Heart right ventricle (tissue), 16 donors: ENCODE data around the gene MAPK7. TPM values are rescaled to one million over a fixed set of nuclear protein-coding genes. Genes with fewer than 3 reads are reported as not detected.

Experiments used
- ATAC-seq, 8 donors: fragments of 200-7000 bp; cut with Tn5 transposase; one replicate each; pipeline ENCODE4 v1.9.1; 2020; ENCODE audit warnings: mild to moderate bottlenecking in 8 of 8, moderate library complexity in 8 of 8, moderate number of reproducible peaks in 1 of 8
- DNase-seq, 2 donors: peaks; one replicate each; pipeline ENCODE4 v3.0.0-alpha.2; 2020
- H3K27ac ChIP-seq, 10 donors: fragments of 200-600 bp; sonication (generic) in 2 of 10; one replicate each; pipeline versions ENCODE4 v1.5.0 to v1.8.0; 2020 to 2022; ENCODE audit warnings: mild to moderate bottlenecking in 3 of 10
- H3K27me3 ChIP-seq, 7 donors: fragments of 200-600 bp; one replicate each; pipeline ENCODE4 v1.8.0; 2021 to 2022; ENCODE audit warnings: mild to moderate bottlenecking in 2 of 7
- H3K36me3 ChIP-seq, 9 donors: fragments of 200-600 bp; sonication (generic) in 1 of 9; one replicate each; pipeline versions ENCODE4 v1.5.0 to v1.8.0; 2020 to 2022; ENCODE audit warnings: mild to moderate bottlenecking in 2 of 9
- H3K4me1 ChIP-seq, 9 donors: fragments of 200-600 bp; sonication (generic) in 1 of 9; one replicate each; pipeline versions ENCODE4 v1.5.0 to v1.8.0; 2020 to 2022; ENCODE audit warnings: mild to moderate bottlenecking in 4 of 9
- H3K4me3 ChIP-seq, 10 donors: fragments of 200-600 bp; sonication (generic) in 2 of 10; one replicate each; pipeline versions ENCODE4 v1.5.0 to v1.8.0; 2020 to 2022; ENCODE audit warnings: mild to moderate bottlenecking in 7 of 10, moderate library complexity in 2 of 10
- H3K9me3 ChIP-seq, 11 donors: fragments of 200-600 bp in 10 of 11; sonication (generic) in 2 of 11; one replicate each; pipeline versions ENCODE4 v1.5.0 to v1.8.0; 2013 to 2022; ENCODE audit warnings: mild to moderate bottlenecking in 2 of 11, control low read depth in 1 of 11, moderate library complexity in 1 of 11
- WGBS, 2 donors: extraction: QIAGEN DNeasy Blood & Tissue Kit; methylation state at CpG; one replicate each; pipeline ENCODE4 v1.1.7; 2013; ENCODE audit warnings: inconsistent platforms in 1 of 2; 5-methylcytosine and 5-hydroxymethylcytosine counted together
- intact Hi-C, 10 donors: fragments of 100-400 bp; cut with DNase I; formaldehyde crosslinking; loops; one replicate each; pipeline versions ENCODE4 v1.11.1 to v1.14.2; 2022
- polyA plus RNA-seq, 2 donors: library from polyadenylated mRNA; stranded (reverse); fragments of 200-250 nt; gene quantifications; one replicate each; pipeline ENCODE4 v1.2.3, GENCODE V29; 2013
- total RNA-seq, 10 donors: library from RNA; stranded (reverse); fragmentation: NEBNext Ultra II Directional in 3 of 10; extraction: Animal tissue kit (Norgen Biotek cat#: 25700) in 3 of 10; gene quantifications; one replicate each; pipeline versions ENCODE4 v1.2.1 to v1.2.4, GENCODE V29; 2021 to 2023
- TF ChIP-seq, protein P1 (sequence below), 9 donors: fragments of 200-600 bp; sonication (generic) in 2 of 9; IDR thresholded peaks; one replicate each; pipeline versions ENCODE4 v1.5.0 to v1.8.0; 2021 to 2022; ENCODE audit warnings: antibody characterized with exemption in 9 of 9, mild to moderate bottlenecking in 5 of 9, moderate library complexity in 1 of 9
- donor health status: Arrhythmogenic right ventricular cardiomyopathy.
- donor health status: ischemic (EF 13 %, LVEDD 7.1; RV severe dilation, severe dysfunction).
- donor health status: healthy with polysubstance abuse.
- donor health status: DM: no; HTN: yes; CAD: no.
- donor health status: DM: no; HTN: no; CAD: no.
- donor health status: ischemic (EF 25% LVEDD 6.9; RV normal size, moderate dysfunction).
- donor health status: ischemic (EF 25% LVEDD 5.7; RV mildly dilated, moderate dysfunction).
- donor health status: healthy.
- donor health status: DM: yes; HTN: yes; CAD: no.
- donor health status: Ischemic cardiomyopathy.
- donor health status: ischemic (EF 35%, LVEDD 5.7; RV mildly dilated, moderate dysfunction).
- donor health status: nonischemic (EF 11% LVEDD 7.7; RV severe dilation, severe dysfunction).
- donor health status: DM: yes; HTN: yes; CAD: no.
- donor health status: PGD.
- donor health status: ischemic (EF 29% LVEDD 5.4; RV normal size, mild dysfunction).
- donor health status: nonischemic (EF 23%, LVEDD 6.1; RV moderate dilation, normal function).

MAPK7 gene
- total and polyA plus RNA-seq, 12 donors = 7.3 to 16.6 (median 11.4) TPM

DNA sequence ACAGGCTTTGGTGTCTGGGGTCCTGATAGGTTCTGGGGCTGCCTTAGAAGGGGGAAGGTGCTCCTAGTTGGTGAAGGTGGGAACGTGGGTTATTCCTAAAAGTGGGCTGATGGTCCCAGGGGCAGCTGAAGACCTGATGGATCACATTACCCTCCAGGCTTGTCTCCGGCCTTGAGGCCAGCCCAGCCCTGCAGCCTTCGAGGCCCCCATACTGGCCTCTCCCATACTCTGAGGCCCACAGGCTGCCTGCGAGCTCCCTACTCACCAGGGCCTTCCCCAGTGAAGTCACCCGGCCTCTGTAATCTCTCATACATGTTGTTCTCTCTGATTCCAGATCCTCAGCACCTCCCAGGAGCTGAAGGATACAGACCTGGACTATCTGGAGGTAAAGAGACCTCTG is 35.5 kb downstream of the MAPK7 start:
- H3K9me3 ChIP-seq = no peaks in the 10 kb centered on the region
- H3K36me3 ChIP-seq = no peaks in the 10 kb centered on the region
- no peak for ATAC-seq
- 89 to 92% methylated on average over 5 of the region's 5 CpGs for WGBS, 2 donors
- intact Hi-C loops = no loop called here
- DNase-seq = no peak
- TF ChIP-seq, protein P1, sequence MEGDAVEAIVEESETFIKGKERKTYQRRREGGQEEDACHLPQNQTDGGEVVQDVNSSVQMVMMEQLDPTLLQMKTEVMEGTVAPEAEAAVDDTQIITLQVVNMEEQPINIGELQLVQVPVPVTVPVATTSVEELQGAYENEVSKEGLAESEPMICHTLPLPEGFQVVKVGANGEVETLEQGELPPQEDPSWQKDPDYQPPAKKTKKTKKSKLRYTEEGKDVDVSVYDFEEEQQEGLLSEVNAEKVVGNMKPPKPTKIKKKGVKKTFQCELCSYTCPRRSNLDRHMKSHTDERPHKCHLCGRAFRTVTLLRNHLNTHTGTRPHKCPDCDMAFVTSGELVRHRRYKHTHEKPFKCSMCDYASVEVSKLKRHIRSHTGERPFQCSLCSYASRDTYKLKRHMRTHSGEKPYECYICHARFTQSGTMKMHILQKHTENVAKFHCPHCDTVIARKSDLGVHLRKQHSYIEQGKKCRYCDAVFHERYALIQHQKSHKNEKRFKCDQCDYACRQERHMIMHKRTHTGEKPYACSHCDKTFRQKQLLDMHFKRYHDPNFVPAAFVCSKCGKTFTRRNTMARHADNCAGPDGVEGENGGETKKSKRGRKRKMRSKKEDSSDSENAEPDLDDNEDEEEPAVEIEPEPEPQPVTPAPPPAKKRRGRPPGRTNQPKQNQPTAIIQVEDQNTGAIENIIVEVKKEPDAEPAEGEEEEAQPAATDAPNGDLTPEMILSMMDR (IDR thresholded peaks at IDR 0.05) = no peak
- no peak overlapping the region for H3K4me3 ChIP-seq
- H3K27ac ChIP-seq = no peak overlapping the region
- H3K27me3 ChIP-seq = peaks cover 0 to 6% (median 0%) of the 10 kb centered on the region in 7 donors
- H3K4me1 ChIP-seq = peaks cover 0 to 15% (median 0%) of the 10 kb centered on the region in 9 donors

DNA sequence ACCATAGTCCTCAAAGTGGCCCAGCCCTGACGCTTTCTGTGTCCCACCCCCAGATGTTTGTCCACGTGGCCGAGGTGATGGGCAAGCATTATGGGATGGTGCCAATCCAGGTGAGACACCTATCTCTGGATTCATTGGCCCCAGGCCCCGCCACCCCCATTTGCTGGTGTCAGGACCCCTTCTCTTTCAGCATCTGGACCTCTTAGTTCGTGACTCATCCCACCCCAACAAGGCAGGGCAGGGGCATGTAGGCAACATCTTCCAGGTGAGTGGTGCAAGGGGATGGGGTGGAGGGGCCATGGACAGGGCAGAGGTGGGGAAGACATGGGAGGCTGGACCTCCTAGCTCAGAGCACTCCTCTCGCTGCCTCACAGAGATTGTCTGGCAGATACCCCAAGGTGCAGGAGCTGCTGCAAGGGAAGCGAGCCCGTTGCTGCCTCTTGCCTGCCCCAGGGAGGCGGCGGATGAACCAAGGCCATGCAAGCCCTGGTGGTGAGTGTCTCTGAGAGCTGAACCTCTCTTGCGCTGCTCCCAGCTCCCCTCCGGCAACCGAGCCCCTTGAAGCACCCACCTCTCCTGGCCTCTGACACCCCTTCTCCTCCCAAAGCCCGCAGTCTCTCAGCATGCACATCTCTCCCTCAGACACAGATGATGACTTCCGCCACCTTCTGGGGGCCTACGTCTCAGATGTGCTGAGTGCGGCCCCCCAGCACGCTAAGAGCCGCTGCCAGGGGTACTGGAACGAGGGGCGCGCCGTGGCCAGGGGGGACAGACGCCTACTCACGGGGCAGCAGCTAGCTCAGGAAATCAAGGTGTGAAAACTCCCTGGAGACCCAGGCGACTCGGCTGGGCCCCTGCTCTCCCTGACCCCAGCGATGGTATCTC is 36.3 kb downstream of the MAPK7 start:
- TF ChIP-seq, protein P1 (IDR thresholded peaks at IDR 0.05) = no peak
- intact Hi-C loops = no loop called here
- DNase-seq (no peak), ATAC-seq (no peak)
- H3K4me1 ChIP-seq = peaks cover 0 to 15% (median 0%) of the 10 kb centered on the region in 9 donors
- H3K4me3 ChIP-seq = no peak overlapping the region
- H3K27ac ChIP-seq = no peak overlapping the region
- H3K36me3 ChIP-seq = no peaks in the 10 kb centered on the region
- 89 to 91% methylated on average over 28 of the region's 28 CpGs for WGBS, 2 donors
- H3K27me3 ChIP-seq = peaks cover 0 to 6% (median 0%) of the 10 kb centered on the region in 7 donors
- no peaks in the 10 kb centered on the region for H3K9me3 ChIP-seq

DNA sequence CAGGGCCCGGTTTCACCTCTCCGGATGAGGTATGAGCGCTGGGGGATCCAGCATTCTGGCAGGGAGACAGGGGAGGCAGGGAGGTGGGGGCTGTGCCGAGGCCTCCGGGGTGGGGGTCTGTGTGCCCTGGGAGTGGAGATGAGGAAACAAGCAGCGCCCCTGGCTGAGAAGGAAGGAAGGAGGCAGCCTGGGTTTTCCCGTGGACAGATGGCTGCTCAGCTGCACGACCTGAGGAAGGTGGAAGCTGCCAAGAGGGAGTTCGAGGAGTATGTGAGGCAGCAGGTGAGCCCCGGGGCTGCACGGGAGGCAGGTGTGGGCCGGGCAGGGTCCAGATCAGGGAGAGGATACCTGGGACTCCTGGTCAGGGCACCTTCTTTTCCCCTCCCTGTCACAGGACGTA is 37.0 kb downstream of the MAPK7 start:
- Histone ChIP-seq H3K27ac (no peak overlapping the region), H3K36me3 (no peaks in the 10 kb centered on the region), H3K27me3 (peaks cover 0 to 6% (median 0%) of the 10 kb centered on the region in 7 donors), H3K4me1 (peaks cover 0 to 15% (median 0%) of the 10 kb centered on the region in 9 donors), H3K9me3 (no peaks in the 10 kb centered on the region), H3K4me3 (no peak overlapping the region)
- DNase-seq (no peak), ATAC-seq (no peak)
- 83 to 84% methylated on average over 13 of the region's 13 CpGs for WGBS, 2 donors
- intact Hi-C loops = no loop called here
- TF ChIP-seq, protein P1 (IDR thresholded peaks at IDR 0.05) = no peak

DNA sequence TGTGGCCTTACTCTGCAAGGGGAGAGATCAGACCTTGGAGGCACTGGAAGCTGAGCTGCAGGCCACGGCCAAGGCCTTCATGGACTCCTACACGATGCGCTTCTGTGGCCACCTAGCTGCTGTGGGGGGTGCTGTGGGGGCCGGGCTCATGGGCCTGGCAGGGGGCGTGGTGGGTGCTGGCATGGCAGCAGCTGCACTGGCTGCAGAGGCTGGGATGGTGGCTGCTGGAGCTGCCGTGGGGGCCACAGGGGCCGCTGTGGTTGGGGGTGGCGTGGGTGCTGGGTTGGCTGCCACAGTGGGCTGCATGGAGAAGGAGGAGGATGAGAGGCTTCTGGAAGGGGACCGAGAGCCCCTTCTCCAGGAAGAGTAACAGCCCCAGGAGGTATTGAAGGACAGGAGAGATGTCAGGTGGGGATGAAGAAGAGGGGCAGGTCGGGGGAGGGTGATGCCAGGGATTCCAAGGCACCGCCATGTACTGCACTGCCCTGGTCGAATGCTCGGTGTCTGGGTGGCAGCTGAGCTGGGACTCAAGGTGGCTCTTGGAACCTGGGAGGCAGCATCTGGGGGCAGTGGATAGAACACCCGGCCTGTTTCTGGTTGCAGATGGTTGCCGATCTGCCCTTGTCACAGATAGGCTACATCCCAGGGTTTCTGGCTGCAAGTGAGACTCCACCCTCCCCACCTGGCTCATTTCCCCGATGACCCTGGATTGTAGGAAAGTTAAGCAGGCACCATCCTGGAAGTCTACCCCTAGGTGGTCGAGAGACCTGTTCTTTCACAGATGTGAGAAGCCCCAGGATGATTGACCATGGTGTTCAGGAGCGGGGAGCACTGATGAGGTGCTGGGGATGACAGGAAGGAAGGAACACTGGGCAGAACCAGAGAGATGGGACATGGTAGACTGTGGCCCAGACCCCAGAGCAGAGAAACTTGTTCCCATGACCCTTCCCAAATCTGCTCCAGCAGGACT is 37.8 kb downstream of the MAPK7 start:
- no peak overlapping the region for H3K27ac ChIP-seq
- no peak overlapping the region for H3K4me3 ChIP-seq
- TF ChIP-seq, protein P1 (IDR thresholded peaks at IDR 0.05) = no peak
- ATAC-seq = no peak
- peaks cover 0 to 6% (median 0%) of the 10 kb centered on the region in 7 donors for H3K27me3 ChIP-seq
- H3K9me3 ChIP-seq = no peaks in the 10 kb centered on the region
- intact Hi-C loops = no loop called here
- H3K36me3 ChIP-seq = no peaks in the 10 kb centered on the region
- WGBS, 2 donors = 92 to 93% methylated on average over 18 of the region's 18 CpGs
- peaks cover 0 to 9% (median 0%) of the 10 kb centered on the region in 9 donors for H3K4me1 ChIP-seq
- DNase-seq = no peak
